Effector memory CD8-positive, alpha-beta T cell (primary cell): ENCODE results near the gene CLMN.

Experiments used
- ATAC-seq: fragments of 150-1000 bp; cut with Tn5 transposase; replicated peaks from 2 replicates; pipeline ENCODE4 v1.10.0; 2021; ENCODE audit warnings: mild to moderate bottlenecking, moderate library complexity
- DNase-seq, 3 experiments: peaks; one replicate each; pipeline ENCODE4 v3.0.0; 2021
- H3K27ac Mint-ChIP-seq, 2 donors: one replicate each; pipeline ENCODE4 v1.8.0; 2022; ENCODE audit warnings: mild to moderate bottlenecking in 2 of 2, mixed read lengths in 2 of 2, moderate library complexity in 2 of 2
- H3K27me3 Mint-ChIP-seq, 2 donors: one replicate each; pipeline ENCODE4 v1.8.0; 2022; ENCODE audit warnings: mixed read lengths in 2 of 2
- H3K36me3 Mint-ChIP-seq: one replicate; pipeline ENCODE4 v1.8.0; 2022; ENCODE audit warnings: mild to moderate bottlenecking, moderate library complexity, mixed read lengths; ENCODE audit not compliant: insufficient read depth
- H3K4me1 Mint-ChIP-seq, 2 donors: one replicate each; pipeline ENCODE4 v1.8.0; 2022; ENCODE audit warnings: low read depth in 2 of 2, mixed read lengths in 2 of 2
- H3K4me3 Mint-ChIP-seq, 2 donors: one replicate each; pipeline ENCODE4 v1.8.0; 2022; ENCODE audit warnings: mild to moderate bottlenecking in 2 of 2, mixed read lengths in 2 of 2, moderate library complexity in 2 of 2
- H3K9me3 Mint-ChIP-seq, 2 donors: one replicate each; pipeline ENCODE4 v1.8.0; 2022; ENCODE audit warnings: mixed read lengths in 2 of 2

CLMN gene

GRCh38 chr14:95136631-95137030 lies 183.1 kb downstream of the CLMN start:
- Mint-ChIP-seq H3K27me3 (no peaks in the 10 kb centered on the region), H3K36me3 (peaks cover 19% of the 10 kb centered on the region), H3K27ac (peak overlapping the region in 1 of 2 donors; percentile 76), H3K4me1 (peaks cover 29 to 68% of the 10 kb centered on the region in 2 donors), H3K4me3 (no peak overlapping the region), H3K9me3 (no peaks in the 10 kb centered on the region)
- DNase-seq, result no peak
- no peak for ATAC-seq

GRCh38 chr14:95134304-95134933 lies 185.3 kb downstream of the CLMN start:
- Mint-ChIP-seq H3K36me3 (peaks cover 38% of the 10 kb centered on the region), H3K27ac (peak overlapping the region in 1 of 2 donors; percentile 8), H3K4me1 (peaks cover 23 to 51% of the 10 kb centered on the region in 2 donors), H3K27me3 (no peaks in the 10 kb centered on the region), H3K9me3 (no peaks in the 10 kb centered on the region), H3K4me3 (no peak overlapping the region)
- ATAC-seq (no peak), DNase-seq (no peak)

GRCh38 chr14:95133282-95133681 lies 186.4 kb downstream of the CLMN start:
- H3K36me3 Mint-ChIP-seq, result peaks cover 46% of the 10 kb centered on the region
- ATAC-seq (no peak), DNase-seq (no peak)
- peaks cover 19 to 43% of the 10 kb centered on the region in 2 donors for H3K4me1 Mint-ChIP-seq
- no peaks in the 10 kb centered on the region for H3K27me3 Mint-ChIP-seq
- H3K27ac Mint-ChIP-seq, result peak overlapping the region in 1 of 2 donors; percentile 9
- no peaks in the 10 kb centered on the region for H3K9me3 Mint-ChIP-seq
- H3K4me3 Mint-ChIP-seq, result no peak overlapping the region

- Mint-ChIP-seq H3K9me3 (no peaks in the 10 kb centered on the region), H3K27ac (peak overlapping the region in 1 of 2 donors; percentile 9), H3K4me1 (peaks cover 17 to 41% of the 10 kb centered on the region in 2 donors), H3K27me3 (no peaks in the 10 kb centered on the region), H3K36me3 (peaks cover 46% of the 10 kb centered on the region), H3K4me3 (no peak overlapping the region)
- ATAC-seq (no peak), DNase-seq (no peak)
Measured at GRCh38 chr14:95132760-95133159, 186.9 kb downstream of the CLMN start.
